Germinal center (tissue), 1 donor: ENCODE results near the gene PPP1CB.
A peak's percentile ranks its signal among the peaks of the same experiment; 100 is the strongest.

Experiments used
- DNase-seq: peaks from one replicate; pipeline ENCODE4 v3.0.0; 2012; ENCODE audit warnings: mixed read lengths, low spot score

PPP1CB gene

DNA sequence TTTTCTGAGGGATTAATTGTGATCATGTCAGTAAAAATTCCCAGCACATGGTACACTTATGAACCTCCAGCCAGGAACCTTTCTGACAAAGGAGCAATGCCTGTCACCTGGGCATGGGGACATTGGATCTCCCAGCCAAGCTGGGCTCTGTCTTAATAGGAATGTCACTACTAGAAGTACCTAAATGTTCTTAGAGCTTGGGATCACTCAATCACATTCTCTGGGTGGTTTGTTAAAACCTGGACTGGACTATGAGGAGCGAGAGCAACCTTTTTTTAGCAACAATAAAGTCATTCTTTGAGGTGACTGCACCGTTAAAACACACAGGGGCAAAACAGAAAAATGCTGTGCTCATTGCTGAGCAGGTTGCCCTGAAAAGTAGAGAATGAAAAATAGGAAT is 6.4 kb upstream of the PPP1CB start:
- no peak for DNase-seq

DNA sequence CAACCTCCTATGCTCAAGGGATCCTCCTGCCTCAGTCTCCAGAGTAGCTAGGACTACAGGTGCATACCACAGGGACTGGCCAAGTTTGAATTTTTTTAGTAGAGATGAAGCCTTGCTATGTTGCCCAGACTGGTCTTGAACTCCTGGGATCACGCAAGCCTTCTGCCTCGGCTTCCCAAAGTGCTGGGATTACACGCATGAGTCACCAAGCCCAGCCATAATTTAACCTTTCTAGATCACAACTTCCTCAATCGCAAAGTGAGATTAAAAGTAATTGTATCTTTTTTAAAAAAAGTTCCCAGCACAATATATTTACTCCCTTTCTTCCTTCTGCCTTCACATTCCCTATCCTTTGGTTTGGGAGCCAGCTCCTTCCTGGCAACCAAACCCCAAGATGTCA is 5.8 kb upstream of the PPP1CB start:
- no peak for DNase-seq

DNA sequence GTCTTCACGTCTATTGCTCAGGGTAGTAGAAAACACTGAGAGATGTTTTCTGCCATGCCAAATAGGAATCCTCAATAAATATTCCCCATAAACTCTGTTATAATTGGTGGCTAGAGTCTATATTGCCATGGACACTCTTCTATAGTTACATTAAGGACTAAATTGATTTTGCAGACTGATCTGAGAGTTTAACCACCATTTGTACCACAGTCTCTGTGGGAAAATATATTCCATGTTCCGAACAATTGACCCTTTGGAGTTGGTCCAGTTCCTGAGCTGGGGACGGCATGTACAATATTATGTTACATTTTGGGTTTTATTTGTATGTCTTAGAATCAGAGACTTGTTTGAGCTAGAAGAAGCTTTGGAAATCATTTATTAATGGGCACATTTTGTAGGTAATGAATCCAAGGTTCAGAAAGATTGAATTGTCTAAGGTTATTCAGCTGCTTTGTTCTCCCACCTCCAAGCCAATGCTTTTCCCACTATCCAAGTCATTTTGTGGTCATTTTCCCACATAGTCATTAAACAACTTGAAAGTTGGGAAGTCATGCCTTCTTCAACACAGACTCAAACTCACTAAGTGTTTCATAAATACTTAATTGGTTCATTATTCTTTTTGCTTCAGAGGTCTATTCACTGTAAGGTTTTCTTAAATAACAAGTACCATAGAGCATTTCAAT is 5.1 kb upstream of the PPP1CB start:
- no peak for DNase-seq

DNA sequence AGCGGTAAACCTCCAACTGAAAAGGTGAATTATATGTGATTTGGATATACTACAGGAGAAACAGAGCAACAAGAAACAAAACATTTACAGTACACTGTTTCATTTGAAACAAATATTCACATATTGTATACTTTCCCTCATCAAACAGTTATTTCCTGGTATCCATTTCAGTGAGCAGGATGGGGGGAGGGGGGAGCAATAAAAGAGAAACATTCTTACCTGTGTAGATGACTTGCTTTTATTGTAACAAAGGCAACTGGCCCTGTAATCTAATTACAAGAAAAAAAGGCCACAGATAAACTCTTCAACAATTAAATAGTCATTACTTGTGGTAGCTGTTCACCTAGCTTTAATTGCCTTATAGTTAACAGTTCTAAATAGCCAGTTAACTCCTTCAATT is 3.9 kb upstream of the PPP1CB start:
- DNase-seq, result no peak

DNA sequence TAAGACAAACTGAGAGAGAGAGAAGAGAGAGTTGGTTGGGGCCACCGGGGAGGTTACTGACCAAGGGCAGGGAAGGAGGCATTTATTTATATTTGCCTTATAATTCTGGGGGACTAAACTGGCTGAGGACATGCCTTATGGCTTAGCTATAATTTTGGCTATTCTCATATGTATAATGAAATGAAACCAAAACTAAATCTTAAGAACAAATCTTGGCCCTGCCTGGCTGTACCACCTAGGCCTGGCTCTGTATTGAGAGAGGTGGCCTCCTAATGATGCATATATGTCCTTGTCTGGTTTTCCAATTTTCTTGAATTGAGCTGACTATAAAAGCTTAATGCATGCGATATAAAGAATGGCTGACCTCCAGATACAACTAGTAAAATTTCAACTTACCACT is 3.5 kb upstream of the PPP1CB start:
- no peak for DNase-seq

DNA sequence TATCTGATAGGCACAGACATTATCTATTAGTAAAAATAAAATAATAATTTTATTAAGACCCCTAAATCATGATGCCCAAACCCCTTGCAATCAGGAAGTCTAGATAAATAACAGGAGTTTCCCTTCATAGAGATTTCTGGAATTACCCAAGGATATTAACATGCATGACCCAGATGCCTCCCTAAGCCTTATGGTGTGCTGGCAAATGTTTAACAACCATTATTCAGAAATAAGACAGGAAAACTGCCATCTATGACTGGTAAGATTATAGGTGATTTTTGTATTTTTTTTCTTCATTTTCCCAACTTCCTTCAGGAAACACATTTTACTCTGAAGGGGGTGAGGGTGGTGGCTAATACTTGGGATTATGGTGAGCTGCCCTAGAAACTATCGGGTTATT is 2.7 kb upstream of the PPP1CB start:
- DNase-seq, result no peak

DNA sequence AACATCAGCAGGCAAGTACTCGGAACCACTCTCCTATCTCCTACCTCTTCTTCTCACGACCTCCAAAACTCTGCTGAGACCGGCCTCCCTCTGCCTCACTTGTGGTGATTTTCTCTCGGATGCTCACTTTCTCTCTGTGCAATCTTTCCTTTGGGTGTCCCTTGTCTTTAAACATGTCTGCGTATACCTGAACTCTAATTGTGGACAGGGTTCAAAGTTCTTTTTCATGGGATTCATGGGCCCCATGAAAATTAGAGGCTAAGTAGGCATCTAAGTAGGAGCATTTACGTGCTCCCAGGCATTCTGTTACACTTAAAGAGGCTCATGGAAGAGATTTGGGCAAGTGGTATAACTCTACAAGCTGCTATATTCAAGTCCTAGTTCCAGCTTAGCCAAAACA is 2.1 kb upstream of the PPP1CB start:
- no peak for DNase-seq

DNA sequence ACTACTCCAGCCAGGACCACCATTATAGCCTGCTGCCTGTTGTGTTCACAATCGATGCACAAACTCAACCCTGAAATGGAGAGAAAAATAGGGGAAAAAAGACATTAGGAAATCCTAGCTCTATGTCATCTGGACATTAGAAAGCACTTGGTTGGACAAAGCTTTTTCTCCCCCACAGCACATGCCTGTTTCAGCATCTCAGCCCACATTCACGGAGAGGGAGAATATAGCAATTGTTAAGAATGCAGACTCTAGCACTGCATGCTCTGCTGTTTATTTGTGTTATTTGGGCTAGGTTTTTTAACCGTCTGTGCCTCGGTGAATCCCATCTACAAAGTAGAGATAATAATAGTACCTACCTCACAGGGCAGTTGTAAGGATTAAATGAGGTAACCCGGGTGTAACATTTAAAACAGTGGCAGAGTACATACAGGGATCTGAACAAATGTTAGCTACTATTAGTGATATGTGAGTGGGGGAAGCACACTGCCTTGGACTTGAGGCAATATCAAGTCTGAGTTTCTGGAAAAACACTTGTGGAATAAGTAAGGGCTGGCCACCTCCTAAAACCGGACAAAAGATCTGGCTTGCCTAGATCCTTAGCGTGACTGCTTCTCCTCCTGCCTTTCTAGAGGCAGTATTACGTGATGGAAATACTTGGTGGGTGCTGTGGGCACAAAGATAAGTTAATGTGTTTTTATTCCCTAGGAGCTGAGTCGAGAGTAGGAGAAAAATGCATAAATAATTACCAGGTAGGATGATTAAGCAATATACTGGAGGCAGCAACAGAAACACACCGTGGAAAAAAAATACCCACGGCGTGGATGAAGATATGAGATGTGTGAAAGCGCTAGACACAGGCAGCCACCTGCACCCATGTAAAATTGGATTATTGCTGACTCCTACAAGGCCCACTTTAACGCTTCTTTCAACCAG is 1.0 kb upstream of the PPP1CB start:
- peak; percentile 26 for DNase-seq

DNA sequence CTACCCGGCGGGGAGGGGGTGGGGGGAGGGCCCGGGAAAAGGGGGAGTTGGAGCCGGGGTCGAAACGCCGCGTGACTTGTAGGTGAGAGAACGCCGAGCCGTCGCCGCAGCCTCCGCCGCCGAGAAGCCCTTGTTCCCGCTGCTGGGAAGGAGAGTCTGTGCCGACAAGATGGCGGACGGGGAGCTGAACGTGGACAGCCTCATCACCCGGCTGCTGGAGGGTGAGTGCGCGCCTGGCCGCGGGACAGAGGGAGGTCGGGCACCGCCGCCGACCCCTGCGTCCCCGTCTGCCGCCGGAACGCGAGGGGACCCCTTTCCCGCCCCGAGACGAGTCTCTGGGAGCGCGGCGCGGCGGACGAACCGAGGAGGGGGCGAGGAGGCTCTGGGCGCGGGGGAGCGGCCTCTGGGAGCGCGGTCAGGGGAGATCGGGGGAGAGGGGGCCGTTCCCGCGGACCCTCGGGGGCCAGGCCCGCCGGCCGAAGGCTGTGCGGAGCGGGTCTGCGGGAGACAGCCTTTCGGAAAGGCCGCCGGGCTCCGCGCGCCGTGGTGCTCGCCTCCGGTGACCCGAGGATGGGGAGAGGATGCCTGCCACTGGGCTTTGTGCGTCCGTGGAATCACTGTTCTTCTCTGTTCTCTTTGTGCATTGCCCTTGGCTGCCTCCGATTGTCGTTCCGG is 463 bp downstream of the PPP1CB start:
- peak; percentile 41 for DNase-seq

DNA sequence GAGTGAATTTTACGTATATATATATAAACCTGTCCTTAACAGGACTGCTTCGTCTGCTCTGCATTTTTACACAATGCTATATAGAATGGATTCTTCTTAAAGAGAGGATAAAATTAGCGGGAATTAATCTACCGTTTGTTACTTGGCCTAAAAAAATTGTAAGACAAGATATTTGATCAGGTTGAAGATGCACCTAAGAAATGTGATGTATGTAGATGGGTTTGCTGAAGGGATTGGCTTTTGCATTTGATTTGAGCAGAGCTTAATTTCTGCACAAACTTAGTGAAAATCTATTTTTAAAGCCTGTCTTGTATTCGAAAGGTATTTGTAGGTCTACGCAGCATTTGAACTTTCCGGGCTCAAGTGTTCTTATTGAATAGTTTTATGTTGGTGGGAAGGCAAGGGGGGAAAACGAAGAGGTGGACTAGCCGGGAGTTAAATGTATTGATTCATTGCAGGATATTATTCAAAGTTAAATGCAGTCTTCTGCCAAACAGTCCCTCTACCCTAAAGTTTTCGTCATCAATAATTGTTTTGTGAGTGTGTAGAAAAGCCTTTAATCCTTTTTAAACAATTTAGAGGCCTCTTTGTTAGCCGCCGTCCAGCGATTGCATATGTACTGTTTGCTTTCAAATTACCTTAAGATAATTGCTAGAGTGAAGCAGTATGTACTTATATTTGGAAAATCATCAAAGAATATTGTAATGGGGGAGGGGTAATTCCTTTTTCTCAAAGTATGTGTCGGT is 1.2 kb downstream of the PPP1CB start:
- no peak for DNase-seq

DNA sequence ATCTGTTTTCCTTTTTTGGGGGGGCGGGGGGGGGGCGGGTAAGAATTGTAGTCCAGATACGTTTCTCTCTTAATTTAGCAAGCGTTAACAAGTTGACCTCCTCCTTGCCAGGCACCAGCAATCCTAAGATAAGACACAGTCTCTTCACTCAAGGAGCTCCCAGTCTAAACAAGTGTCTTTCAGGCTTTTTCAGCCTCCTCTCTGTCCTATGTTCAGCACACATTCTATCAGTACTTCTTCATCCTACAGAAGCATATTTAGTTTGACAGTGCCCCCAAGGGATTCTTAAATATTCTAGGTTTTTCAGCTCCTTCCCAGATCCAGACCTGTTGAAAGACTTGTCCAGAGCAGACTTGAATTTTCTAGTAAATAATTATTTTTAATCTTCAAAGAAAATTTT is 2.7 kb downstream of the PPP1CB start:
- no peak for DNase-seq

DNA sequence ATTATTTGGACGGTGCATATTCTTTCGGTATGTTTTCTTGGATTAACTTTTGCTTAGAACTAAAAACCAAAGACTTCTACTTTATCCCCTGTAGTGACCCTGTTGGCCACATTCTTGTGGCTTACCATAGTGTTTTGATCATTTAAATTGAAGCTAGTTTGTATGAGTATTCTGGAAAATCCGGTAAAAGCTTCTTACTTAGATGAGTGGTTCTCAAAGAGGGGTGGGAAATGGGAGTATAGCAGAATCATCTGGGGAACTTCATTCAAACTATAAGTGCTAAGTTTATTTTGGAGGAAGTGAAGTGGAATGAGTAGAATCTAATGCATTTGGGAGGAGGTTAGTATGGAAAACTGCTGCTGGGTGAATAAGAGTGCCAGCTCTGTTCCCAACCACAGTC is 3.8 kb downstream of the PPP1CB start:
- no peak for DNase-seq

DNA sequence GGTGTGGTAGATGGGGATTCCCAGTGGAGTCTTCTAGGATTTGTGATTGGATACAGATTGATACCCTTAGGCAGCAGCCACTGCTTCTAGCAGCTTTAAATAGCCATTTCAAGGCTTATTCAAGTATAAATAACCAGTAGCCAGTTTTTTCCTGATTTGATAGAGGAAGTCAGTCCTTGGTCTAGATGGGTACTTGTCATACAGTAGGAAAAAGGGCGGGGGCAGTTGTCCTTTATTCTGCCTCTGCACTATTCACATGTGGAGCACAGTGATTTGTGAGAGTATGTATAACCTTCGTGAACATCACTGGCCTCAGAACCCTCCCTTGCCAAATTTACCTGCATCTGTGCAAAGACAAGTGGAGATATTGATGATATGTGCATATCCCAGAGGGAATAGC is 6.8 kb downstream of the PPP1CB start:
- DNase-seq, result no peak

DNA sequence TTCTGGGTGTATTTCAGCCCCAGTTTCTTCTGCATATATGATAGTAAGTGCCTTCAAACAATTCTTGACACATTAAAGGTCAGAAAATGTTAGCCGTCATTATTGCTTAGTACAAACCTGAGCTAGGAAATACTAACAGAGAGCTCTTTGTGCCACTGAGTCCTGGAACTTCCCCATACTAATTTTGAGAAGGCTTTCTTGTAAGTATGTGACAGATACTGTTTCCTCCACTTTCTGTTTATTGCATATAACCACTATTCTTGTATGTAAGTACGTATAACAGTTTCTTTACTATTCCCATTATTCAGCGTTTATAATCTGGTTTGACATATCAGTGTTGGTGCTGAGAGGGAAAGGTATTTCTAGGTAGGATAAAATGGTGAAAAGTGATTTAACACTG is 9.8 kb downstream of the PPP1CB start:
- no peak for DNase-seq

DNA sequence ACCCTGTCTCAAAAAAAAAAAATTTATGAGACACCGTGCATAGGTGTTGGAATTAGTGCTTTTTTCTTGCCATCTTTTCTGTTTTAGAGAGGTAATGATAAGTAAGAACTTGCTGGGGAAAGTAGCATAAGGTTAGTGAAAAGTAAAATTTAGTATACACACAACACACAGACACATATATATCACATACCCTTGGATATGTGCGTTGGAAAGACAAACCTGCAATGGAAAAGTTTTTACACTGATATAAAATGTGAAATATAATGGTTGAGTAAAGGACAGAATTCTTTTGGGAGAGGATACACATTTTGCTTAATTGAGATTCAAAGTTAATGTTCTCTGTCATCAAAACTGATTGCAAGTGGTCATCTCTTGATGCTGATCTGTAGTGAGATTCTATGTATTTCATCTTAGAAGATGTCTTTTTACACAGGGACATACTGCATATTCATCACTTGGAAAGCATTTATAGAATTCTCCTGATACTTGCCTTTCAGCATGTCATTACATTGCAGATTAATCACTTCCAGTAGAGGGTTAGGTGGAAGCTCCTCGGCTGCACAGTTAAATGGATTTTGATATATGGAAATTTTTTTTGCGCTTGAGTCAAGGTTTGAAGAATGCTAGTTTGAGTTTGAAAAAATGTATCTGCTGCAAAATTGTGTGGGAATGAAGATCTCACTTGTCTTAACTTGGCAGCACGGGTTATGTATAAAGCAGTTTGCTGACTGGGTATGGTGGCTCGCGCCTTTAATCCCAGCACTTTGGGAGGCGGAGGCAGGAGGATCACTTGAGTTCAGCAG is 13.5 kb downstream of the PPP1CB start:
- DNase-seq, result no peak

DNA sequence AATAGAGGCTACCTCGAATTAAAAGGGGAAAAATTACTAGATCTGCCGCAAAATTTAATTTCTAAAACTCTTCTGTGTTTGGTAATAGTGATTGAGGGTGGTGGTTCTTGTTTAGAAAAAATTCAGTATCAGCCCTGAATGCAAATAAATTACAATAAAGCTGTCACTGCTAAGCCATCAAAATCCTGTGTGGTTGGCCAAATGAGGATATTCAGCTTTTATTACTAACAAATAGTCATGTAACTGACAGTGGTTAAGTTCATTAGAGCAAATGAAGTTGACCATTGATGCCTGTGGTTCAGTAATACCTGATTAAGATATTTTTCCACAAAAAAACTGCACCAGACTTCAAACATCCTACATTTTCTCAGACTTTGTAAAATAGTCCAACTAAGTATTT is 14.4 kb downstream of the PPP1CB start:
- no peak for DNase-seq

DNA sequence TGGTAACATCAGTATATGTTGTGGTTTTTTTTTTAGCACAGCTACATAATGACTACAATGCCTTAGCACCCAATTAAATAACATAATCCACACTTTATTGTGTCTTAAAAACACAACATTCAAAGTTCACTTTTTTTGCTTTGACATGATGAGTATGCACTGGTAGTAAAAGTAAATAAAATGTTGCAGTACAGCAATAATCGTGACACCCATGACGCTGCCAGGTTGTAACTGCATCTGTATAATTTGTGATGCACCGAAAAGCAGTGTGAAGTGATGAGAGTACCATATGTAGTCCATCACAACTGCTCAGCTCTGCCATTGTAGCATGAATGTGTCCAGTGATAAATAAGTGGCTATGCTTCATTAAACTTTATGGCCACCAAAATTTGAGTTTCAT is 15.7 kb downstream of the PPP1CB start:
- no peak for DNase-seq

DNA sequence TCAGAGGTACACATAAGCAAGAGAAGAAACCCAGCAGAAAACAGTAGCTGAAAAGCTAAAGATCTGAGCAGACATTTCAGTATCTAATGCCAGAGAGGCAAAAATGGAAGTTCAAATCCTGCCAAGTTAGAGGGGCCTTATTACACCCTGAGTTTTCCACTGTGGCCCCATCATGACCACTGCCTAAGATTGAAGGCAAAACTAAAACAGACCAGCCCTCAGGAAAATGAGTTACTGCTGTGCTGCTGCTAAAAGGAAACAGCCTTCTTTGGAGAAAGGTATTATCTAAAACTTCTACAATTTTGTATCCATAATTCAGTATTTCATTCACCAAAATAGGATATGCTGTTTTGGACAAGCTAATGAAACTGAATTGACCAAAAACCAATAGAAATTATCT is 16.8 kb downstream of the PPP1CB start:
- DNase-seq, result no peak

DNA sequence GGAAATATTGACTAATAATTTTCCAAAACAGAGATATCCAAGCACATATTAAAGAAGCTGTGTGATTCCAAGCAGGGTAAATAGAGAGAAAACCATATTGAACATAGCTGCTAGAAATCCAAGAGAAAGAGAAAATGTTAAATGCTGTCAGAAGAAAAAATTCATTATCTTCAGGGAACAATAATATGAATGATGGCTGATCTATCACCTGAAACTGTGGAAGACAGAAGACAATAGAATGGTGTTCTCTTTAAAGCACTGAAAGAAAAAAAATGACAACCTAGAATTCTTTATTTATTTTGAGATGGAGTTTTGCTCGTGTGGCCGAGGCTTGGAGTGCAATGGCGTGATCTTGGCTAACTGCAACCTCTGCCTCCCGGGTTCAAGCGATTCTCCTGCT is 17.3 kb downstream of the PPP1CB start:
- no peak for DNase-seq

DNA sequence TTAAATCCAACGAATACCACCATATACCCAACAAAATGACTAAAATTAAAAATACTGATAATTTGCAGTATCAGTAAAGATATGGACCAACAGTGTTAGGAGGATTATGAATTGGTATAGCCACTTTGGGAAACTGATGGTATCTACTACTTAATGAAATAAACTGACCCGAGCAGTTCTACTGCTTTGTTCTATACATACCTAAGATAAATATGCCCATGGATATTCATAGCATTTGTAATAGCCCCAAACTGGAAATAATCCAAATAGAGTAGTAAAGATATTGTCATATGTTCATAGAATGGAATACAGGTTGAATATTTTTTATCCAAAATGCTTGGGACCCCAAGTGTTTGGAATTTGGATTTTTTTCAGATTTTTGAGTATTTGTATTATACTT is 20.7 kb downstream of the PPP1CB start:
- no peak for DNase-seq

DNA sequence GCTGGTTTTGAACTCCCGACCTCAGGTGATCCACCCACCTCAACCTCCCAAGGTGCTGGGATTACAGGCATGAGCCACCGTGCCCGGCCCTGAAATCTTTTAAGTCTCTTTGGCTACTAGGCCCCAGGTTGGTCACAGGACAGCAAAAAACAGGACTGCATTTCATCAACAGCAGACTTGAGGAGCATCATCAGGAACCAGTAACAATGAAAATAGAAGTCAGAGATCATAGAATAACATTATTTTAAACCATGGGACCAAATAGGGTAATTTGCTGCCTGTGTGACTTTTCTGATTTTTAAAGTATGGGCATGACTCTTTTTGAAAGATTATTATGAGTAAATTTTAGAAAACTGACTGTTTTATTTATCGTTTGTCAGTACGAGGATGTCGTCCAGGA is 24.8 kb downstream of the PPP1CB start:
- DNase-seq, result no peak

DNA sequence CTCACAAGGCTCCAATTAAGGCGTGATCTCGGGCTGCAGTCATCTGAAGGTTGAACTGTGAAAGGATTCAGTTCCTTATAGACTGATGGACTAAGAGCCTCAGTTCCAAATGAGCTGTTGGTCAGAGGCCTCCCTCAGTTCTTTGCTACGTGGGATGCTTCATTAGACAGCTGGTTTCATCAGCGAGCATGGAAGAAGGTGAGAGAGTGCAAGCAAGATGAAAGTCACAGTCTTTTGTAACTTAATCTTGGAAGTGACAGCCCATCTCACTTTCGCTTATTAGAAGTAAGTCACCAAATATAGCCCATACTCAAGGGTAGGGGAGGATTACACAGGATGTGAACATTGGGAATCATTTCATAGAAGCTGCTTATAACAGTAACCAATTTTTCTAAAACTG is 26.8 kb downstream of the PPP1CB start:
- no peak for DNase-seq
